ENCODE results near the gene SND1.

Gene SND1

GRCh38 chr7:128027485-128027980, 375.5 kb downstream of the SND1 start:
- no peak for DNase-seq

DNA sequence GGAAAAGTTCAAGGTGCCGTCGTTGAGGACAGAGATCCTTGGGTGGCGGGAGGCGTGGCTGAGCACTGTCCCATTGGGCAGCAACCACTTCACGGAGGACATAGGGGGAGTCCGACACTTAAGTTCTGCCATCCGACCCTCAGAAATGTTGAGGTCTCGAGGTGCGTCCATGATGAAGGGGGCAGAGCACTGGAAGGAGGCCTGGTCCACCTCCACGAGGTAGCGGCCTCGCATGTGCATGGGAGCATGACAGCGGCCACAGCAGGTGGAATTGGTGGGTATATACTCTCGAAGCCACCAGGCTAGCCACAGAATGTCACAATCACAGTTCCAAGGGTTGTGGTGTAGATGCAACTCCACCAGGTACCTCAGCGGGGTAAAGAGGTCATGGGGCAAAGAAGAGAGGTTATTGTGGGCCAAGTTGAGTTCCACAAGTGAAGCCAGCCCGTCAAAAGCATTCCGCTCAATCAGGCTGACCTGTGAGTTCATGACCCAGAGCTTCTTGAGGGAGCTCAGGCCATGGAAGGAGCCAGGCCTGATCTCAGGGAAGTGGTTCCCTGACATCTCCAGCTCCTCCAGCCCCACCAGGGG, 377.5 kb downstream of the SND1 start:
- no peak for DNase-seq

DNA sequence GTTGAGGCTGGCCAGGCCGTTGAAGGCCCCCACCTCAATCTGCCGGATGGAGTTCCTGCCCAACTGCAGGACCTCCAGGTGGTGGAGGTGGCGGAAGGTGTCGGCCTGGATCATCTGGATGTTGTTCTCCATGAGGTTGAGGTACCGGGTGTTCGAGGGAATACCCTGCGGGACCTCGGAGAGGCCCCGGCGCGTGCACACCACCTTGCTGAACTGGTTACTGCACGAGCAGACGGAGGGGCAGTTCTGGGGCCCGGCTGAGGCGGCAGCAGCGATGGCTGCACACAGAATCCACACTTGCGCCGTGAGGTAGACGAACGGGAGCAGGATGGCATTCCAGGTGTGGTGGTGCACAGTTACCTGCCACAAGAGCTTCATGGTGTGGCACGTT, 378.3 kb downstream of the SND1 start:
- no peak for DNase-seq

GRCh38 chr7:128030654-128031611, 378.9 kb downstream of the SND1 start, which contains the start of gene LRRC4:
TSS of gene LRRC4 (minus strand) at chr7:128031437. CDS start at chr7:128030640, 797 bp downstream.
- DNase-seq = peak in 1 of 5 experiments; percentile 63

- peak in 4 of 5 experiments; percentile 17 to 83 (median 38) for DNase-seq
Measured at GRCh38 chr7:128031901-128032604, 380.1 kb downstream of the SND1 start.

- DNase-seq = no peak
Measured at GRCh38 chr7:128032605-128033235, 380.7 kb downstream of the SND1 start.

DNA sequence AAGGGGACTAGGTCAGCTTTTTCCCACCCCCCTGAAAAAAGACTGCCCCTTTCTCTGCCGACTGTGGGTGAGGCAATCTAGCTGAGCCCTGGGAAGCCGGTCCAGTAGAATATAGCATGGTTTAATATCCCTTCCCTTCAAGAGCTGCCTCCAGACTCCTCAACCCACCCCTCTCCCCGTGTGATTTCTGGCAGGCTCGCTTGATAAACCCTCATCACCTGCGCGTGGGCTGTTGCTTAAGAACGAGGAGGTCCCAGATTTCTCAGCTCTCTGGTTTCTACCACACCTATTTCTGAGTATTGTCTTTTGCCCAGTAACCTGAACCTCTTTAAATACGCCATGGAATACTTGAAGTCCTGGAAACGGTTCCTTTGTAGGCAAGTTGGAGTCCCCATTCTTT, 381.3 kb downstream of the SND1 start:
- no peak for DNase-seq

DNA sequence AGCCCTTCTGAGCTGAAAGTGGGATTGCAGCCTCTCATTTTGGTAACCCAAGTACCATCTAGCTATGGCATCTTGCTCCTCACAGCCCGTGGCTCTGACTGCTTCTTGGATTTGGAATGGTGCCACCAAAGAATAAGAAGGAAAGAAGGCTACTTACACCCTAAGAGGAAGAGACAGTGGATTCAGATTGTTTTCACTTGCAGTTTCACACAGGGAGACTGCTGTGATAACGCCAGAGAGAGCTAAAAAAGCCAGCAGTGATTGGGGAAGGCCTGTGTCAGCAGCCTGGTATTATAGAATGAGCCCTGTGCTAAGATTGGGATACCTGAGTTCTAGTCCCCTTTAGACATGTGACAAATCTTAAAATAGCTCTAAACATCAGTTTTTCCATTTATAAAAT, 382.8 kb downstream of the SND1 start:
- DNase-seq = no peak

- DNase-seq = no peak
Measured at GRCh38 chr7:128035712-128036111, 383.7 kb downstream of the SND1 start.

GRCh38 chr7:128036226-128036940, 384.4 kb downstream of the SND1 start:
- no peak for DNase-seq

- DNase-seq = no peak
Measured at GRCh38 chr7:128037081-128037480, 385.1 kb downstream of the SND1 start.

GRCh38 chr7:128037880-128038619, 386.1 kb downstream of the SND1 start:
- DNase-seq = no peak

GRCh38 chr7:128039544-128039953, 387.6 kb downstream of the SND1 start:
- no peak for DNase-seq

- no peak for DNase-seq
Measured at GRCh38 chr7:128040205-128040604, 388.2 kb downstream of the SND1 start.

- DNase-seq = no peak
Measured at GRCh38 chr7:128041203-128041602, 389.2 kb downstream of the SND1 start.

- DNase-seq = no peak
Measured at GRCh38 chr7:128042012-128042411, 390.0 kb downstream of the SND1 start.

DNA sequence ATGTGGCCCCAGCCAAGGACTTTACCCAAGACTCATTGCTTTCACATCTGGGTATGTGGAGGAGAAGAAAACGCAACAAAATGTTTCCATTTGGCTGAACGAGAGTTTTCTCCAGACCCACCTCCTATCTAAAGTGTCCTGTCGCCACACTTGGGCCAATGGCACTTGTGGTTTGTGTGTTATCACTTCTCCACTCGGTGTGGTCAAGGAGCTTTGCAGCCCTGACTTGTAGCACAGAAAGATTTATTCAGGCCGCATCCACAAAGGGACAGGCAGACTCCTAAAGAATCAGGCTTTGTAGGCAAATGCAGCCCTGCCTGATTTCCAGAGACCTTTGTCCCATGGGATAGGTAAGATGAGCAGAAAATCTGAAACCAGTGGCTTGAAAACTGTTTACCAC, 392.1 kb downstream of the SND1 start:
- no peak for DNase-seq

DNA sequence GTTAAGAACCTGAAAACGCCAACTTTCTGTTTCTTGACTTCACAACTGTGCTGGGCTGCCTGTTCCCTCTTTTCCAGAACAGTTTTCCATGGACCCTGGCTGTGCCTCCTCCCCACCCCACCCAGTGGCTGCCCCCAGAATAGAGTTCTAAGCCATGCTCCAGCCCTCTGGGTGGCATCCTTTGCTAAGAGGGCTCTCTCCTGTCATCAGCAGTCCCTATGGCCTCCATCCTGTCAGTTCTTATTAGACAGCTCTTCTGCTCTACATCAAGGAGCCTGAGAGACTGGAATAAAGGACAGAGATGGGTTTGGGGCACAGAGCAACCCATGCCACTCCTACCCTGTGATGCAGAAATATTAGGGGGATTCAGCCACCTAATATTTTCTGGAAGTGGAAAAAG, 393.2 kb downstream of the SND1 start:
- DNase-seq = no peak

- no peak for DNase-seq
Measured at GRCh38 chr7:128045766-128046165, 393.8 kb downstream of the SND1 start.

- DNase-seq = no peak
Measured at GRCh38 chr7:128052404-128052803, 400.4 kb downstream of the SND1 start.

GRCh38 chr7:128053023-128053422, 401.0 kb downstream of the SND1 start:
- DNase-seq = peak in 1 of 5 experiments; percentile 14

Data from T-helper 2 cell (primary cell).